Measurements from ENCODE around the gene PHF10. TPM values are rescaled to one million over a fixed set of nuclear protein-coding genes. Genes with fewer than 3 reads are reported as not detected.

The PHF10 gene
- total RNA-seq, 1 donor from 2014 or later, result 46.1 TPM

- H3K4me1 ChIP-seq, result peaks cover 16% of the 10 kb centered on the region
- no peak overlapping the region for H3K4me3 ChIP-seq
- no peak for ATAC-seq
- TF ChIP-seq CTCF (IDR thresholded peaks at IDR 0.05), result no peak
- H3K36me3 ChIP-seq, result peaks cover 35% of the 10 kb centered on the region
- H3K27ac ChIP-seq, result no peak overlapping the region
- intact Hi-C loops (cut with DNase I), result no loop called here
- no peaks in the 10 kb centered on the region for H3K27me3 ChIP-seq
- no peaks in the 10 kb centered on the region for H3K9me3 ChIP-seq
- DNase-seq, result no peak
Observed at GRCh38 chr6:169755162-169755561, 30.9 kb upstream of the PHF10 start.

GRCh38 chr6:169752074-169752623, 27.8 kb upstream of the PHF10 start:
- H3K4me1 ChIP-seq, result peaks cover 20% of the 10 kb centered on the region
- H3K36me3 ChIP-seq, result peaks cover 5% of the 10 kb centered on the region
- H3K9me3 ChIP-seq, result no peaks in the 10 kb centered on the region
- TF ChIP-seq CTCF (IDR thresholded peaks at IDR 0.05), result no peak
- H3K27ac ChIP-seq, result peak overlapping the region; percentile 98
- intact Hi-C loops (cut with DNase I), result no loop called here
- ATAC-seq, result no peak
- H3K27me3 ChIP-seq, result no peaks in the 10 kb centered on the region
- no peak for DNase-seq
- peak overlapping the region; percentile 84 for H3K4me3 ChIP-seq

- Histone ChIP-seq H3K4me1 (peaks cover 20% of the 10 kb centered on the region), H3K36me3 (no peaks in the 10 kb centered on the region), H3K27me3 (no peaks in the 10 kb centered on the region), H3K9me3 (no peaks in the 10 kb centered on the region), H3K4me3 (peak within 1 kb of the TSS; percentile 84), H3K27ac (peak within 1 kb of the TSS; percentile 98)
- DNase-seq (peak; percentile 98), ATAC-seq (peak; percentile 99)
- no peak for TF ChIP-seq CTCF (IDR thresholded peaks at IDR 0.05)
- intact Hi-C loops (cut with DNase I), result no loop called here
Observed at GRCh38 chr6:169751242-169752073, 27.2 kb upstream of the PHF10 start, which contains the start of the genes DYNLT2 and ERMARD. DYNLT2 (minus strand) TSS chr6:169751572; CDS start chr6:169751458, 114 bp downstream. ERMARD (plus strand) TSS chr6:169751622; CDS start chr6:169751658, 36 bp downstream.

- no peaks in the 10 kb centered on the region for H3K9me3 ChIP-seq
- intact Hi-C loops (cut with DNase I), result no loop called here
- ATAC-seq, result no peak
- H3K36me3 ChIP-seq, result no peaks in the 10 kb centered on the region
- no peak for DNase-seq
- H3K4me1 ChIP-seq, result peaks cover 10% of the 10 kb centered on the region
- H3K4me3 ChIP-seq, result no peak overlapping the region
- no peaks in the 10 kb centered on the region for H3K27me3 ChIP-seq
- no peak overlapping the region for H3K27ac ChIP-seq
- no peak for TF ChIP-seq CTCF (IDR thresholded peaks at IDR 0.05)
Observed at GRCh38 chr6:169746556-169746955, 22.3 kb upstream of the PHF10 start.

- Histone ChIP-seq H3K9me3 (no peaks in the 10 kb centered on the region), H3K4me3 (no peak overlapping the region), H3K36me3 (no peaks in the 10 kb centered on the region), H3K27me3 (no peaks in the 10 kb centered on the region), H3K4me1 (peaks cover 6% of the 10 kb centered on the region), H3K27ac (no peak overlapping the region)
- no peak for TF ChIP-seq CTCF (IDR thresholded peaks at IDR 0.05)
- no peak for DNase-seq
- intact Hi-C loops (cut with DNase I), result no loop called here
- ATAC-seq, result no peak
Observed at GRCh38 chr6:169745405-169745804, 21.1 kb upstream of the PHF10 start.

All from upper lobe of right lung (tissue), 1 donor.